HepG2 (cell line): Measurements from ENCODE around the gene FAT1. TPM values are rescaled to one million over a fixed set of nuclear protein-coding genes. Genes with fewer than 3 reads are reported as not detected.

Source experiments
- ARNT ChIP-seq: fragments of 450-650 bp; IDR thresholded peaks from 2 replicates; pipeline ENCODE4 v1.6.1; 2017
- DNMT3B ChIP-seq: conservative IDR thresholded peaks from 2 replicates; pipeline ENCODE4 v1.6.1; 2016; ENCODE audit warnings: missing biosample characterization, control low read depth
- EP300 ChIP-seq, 3 experiments: sonication (generic) in 1 of 3; formaldehyde crosslinking in 1 of 3; IDR thresholded peaks; 2 replicates each; pipeline versions ENCODE4 v1.5.1 to v1.6.1; 2011 to 2020; ENCODE audit warnings: low read depth in 2 of 3, low read length in 2 of 3, borderline replicate concordance in 1 of 3, improper control_type of control experiment in 1 of 3, mild to moderate bottlenecking in 1 of 3, missing genetic modification reagents in 1 of 3, moderate library complexity in 1 of 3
- IKZF4 ChIP-seq: sonication (generic); formaldehyde crosslinking; IDR thresholded peaks from 2 replicates; pipeline ENCODE4 v1.5.1; 2020; ENCODE audit warnings: borderline replicate concordance, mild to moderate bottlenecking, low read depth, missing genetic modification reagents; ENCODE audit errors: not compliant biosample characterization
- JARID2 ChIP-seq: sonication (generic); formaldehyde crosslinking; IDR thresholded peaks from 2 replicates; pipeline ENCODE4 v1.8.1; 2023; ENCODE audit warnings: missing genetic modification reagents, inconsistent platforms; ENCODE audit not compliant: insufficient replicate concordance
- KDM4B ChIP-seq: sonication (generic); formaldehyde crosslinking; IDR thresholded peaks from 2 replicates; pipeline ENCODE4 v1.4.0; 2020; ENCODE audit warnings: missing genetic modification reagents
- MTA3 ChIP-seq: sonication (generic); formaldehyde crosslinking; IDR thresholded peaks from 2 replicates; pipeline ENCODE4 v1.4.0; 2020; ENCODE audit warnings: missing genetic modification reagents
- NCOA1 ChIP-seq: sonication (generic); formaldehyde crosslinking; IDR thresholded peaks from 2 replicates; pipeline ENCODE4 v1.9.0; 2021; ENCODE audit warnings: missing genetic modification reagents
- NPAS2 ChIP-seq: sonication (generic); formaldehyde crosslinking; IDR thresholded peaks from 2 replicates; pipeline ENCODE4 v1.8.0; 2022; ENCODE audit warnings: mild to moderate bottlenecking, missing genetic modification reagents, borderline replicate concordance
- POLR2A ChIP-seq, 2 experiments: IDR thresholded peaks; 2 replicates each; pipeline ENCODE4 v1.6.1; 2011; ENCODE audit warnings: low read depth in 2 of 2, low read length in 2 of 2, mild to moderate bottlenecking in 1 of 2, moderate library complexity in 1 of 2; ENCODE audit not compliant: insufficient read depth in 1 of 2
- SRF ChIP-seq: IDR thresholded peaks from 2 replicates; pipeline ENCODE4 v1.6.1; 2011; ENCODE audit warnings: mild to moderate bottlenecking, low read depth, low read length, moderate library complexity
- TMF1 ChIP-seq: sonication (generic); formaldehyde crosslinking; IDR thresholded peaks from 2 replicates; pipeline ENCODE4 v1.8.1; 2022; ENCODE audit warnings: low read depth, missing genetic modification reagents
- XBP1 ChIP-seq: sonication (generic); formaldehyde crosslinking; IDR thresholded peaks from 2 replicates; pipeline ENCODE4 v1.5.0; 2020; ENCODE audit warnings: missing genetic modification reagents
- ZBTB49 ChIP-seq: sonication (generic); formaldehyde crosslinking; IDR thresholded peaks from 2 replicates; pipeline ENCODE4 v1.4.0; 2020; ENCODE audit warnings: missing genetic modification reagents, borderline replicate concordance
- ZBTB7B ChIP-seq: sonication (generic); formaldehyde crosslinking; IDR thresholded peaks from 2 replicates; pipeline ENCODE4 v1.4.0; 2020; ENCODE audit warnings: missing genetic modification reagents
- ZNF205 ChIP-seq: IDR thresholded peaks from 2 replicates; pipeline ENCODE4 v1.6.1; 2018; ENCODE audit warnings: missing biosample characterization, missing genetic modification reagents
- ZNF253 ChIP-seq: sonication (generic); formaldehyde crosslinking; IDR thresholded peaks from 2 replicates; pipeline ENCODE4 v1.8.0; 2022; ENCODE audit warnings: mild to moderate bottlenecking, missing genetic modification reagents, borderline replicate concordance
- ZNF510 ChIP-seq: sonication (generic); formaldehyde crosslinking; IDR thresholded peaks from 2 replicates; pipeline ENCODE4 v1.4.0; 2020; ENCODE audit warnings: low read depth, mild to moderate bottlenecking, missing genetic modification reagents
- ZNF543 ChIP-seq: sonication (generic); formaldehyde crosslinking; IDR thresholded peaks from 2 replicates; pipeline ENCODE4 v1.4.0; 2020; ENCODE audit warnings: mild to moderate bottlenecking, missing genetic modification reagents
- ZNF737 ChIP-seq: sonication (generic); formaldehyde crosslinking; IDR thresholded peaks from 2 replicates; pipeline ENCODE4 v1.5.0; 2020; ENCODE audit warnings: missing genetic modification reagents, mild to moderate bottlenecking, borderline replicate concordance
- ZNF839 ChIP-seq: sonication (generic); formaldehyde crosslinking; IDR thresholded peaks from 2 replicates; pipeline ENCODE4 v1.4.0; 2020; ENCODE audit warnings: missing genetic modification reagents, mild to moderate bottlenecking, borderline replicate concordance
- ZNF878 ChIP-seq: sonication (generic); formaldehyde crosslinking; IDR thresholded peaks from 2 replicates; pipeline ENCODE4 v1.8.1; 2023; ENCODE audit warnings: mild to moderate bottlenecking, missing genetic modification reagents, moderate library complexity
- polyA plus RNA-seq, 8 experiments: library from polyadenylated mRNA; depleted of rRNA in 3 of 8; stranded (reverse) in 7 of 8; unstranded in 1 of 8; fragments of >200 nt; fragmentation: Illumina TruSeq in 4 of 8; extraction: Trizol in 4 of 8; gene quantifications; 2 replicates each; pipeline versions ENCODE4 v1.2.1 to v1.2.3, GENCODE V29; 2011 to 2016; ENCODE audit warnings: low read depth in 4 of 8, missing spikeins in 1 of 8, mixed read lengths in 1 of 8; ENCODE audit not compliant: insufficient read depth in 1 of 8
- total RNA-seq, 5 experiments: library from RNA; depleted of rRNA; stranded (reverse); fragments of >200 nt; fragmentation: Illumina TruSeq; extraction: Trizol; gene quantifications; 2 replicates each; pipeline ENCODE4 v1.2.3, GENCODE V29; 2016; ENCODE audit warnings: low read depth in 1 of 5
- TF ChIP-seq, protein P1 (sequence below): IDR thresholded peaks from 2 replicates; pipeline ENCODE4 v1.6.1; 2016; ENCODE audit warnings: low read depth
- TF ChIP-seq, protein P2 (sequence below): sonication (generic); formaldehyde crosslinking; IDR thresholded peaks from 2 replicates; pipeline ENCODE4 v1.5.0; 2020; ENCODE audit warnings: missing genetic modification reagents

Gene FAT1
- total and polyA plus RNA-seq, 2 of the 13 experiments (the other 11 are each of a cell fraction or from before 2014, with no cell fraction given) = 185 to 216 TPM

GRCh38 chr4:186755550-186756519 is 32.2 kb upstream of the FAT1 start (continued):
- TF ChIP-seq TMF1 (CRISPR knock-in tag) (no peak), DNMT3B (CRISPR knock-in tag) (no peak), ZNF543 (CRISPR knock-in tag) (0 out of 2 replicates have a peak, but pooled peaks have one; percentile 50), KDM4B (CRISPR knock-in tag) (peak; percentile 69; the same call in 1 of the 2 replicates), NPAS2 (no peak), ZNF205 (CRISPR knock-in tag) (peak; percentile 84; the same call in 1 of the 2 replicates), MTA3 (CRISPR knock-in tag) (no peak), ZBTB7B (CRISPR knock-in tag) (peak; percentile 42; the same call in 1 of the 2 replicates), ARNT (no peak), ZNF737 (CRISPR knock-in tag) (no peak), IKZF4 (CRISPR knock-in tag) (no peak), ZBTB49 (CRISPR knock-in tag) (no peak), ZNF510 (0 out of 2 replicates have a peak, but pooled peaks have one; percentile 37), ZNF839 (CRISPR knock-in tag) (no peak), ZNF253 (CRISPR knock-in tag) (no peak), ZNF878 (CRISPR knock-in tag) (peak; percentile 71; the same call in 1 of the 2 replicates), XBP1 (no peak), NCOA1 (CRISPR knock-in tag) (0 out of 2 replicates have a peak, but pooled peaks have one; percentile 24), SRF (no peak), JARID2 (no peak), EP300 (IDR thresholded peaks at IDR 0.05; ENCODE audit: low read depth in 2 of 2, low read length in 2 of 2) (peak in 1 of 2 experiments; percentile 88; a peak in 2 of 4 replicates), EP300 (CRISPR knock-in tag; IDR thresholded peaks at IDR 0.05; ENCODE audit: borderline replicate concordance) (peak; percentile 59; the same call in 1 of the 2 replicates), POLR2A (IDR thresholded peaks at IDR 0.05; ENCODE audit: insufficient read depth in 1 of 2, low read depth in 2 of 2, low read length in 2 of 2) (peak in 1 of 2 experiments; percentile 37; a peak in 1 of 4 replicates)
- TF ChIP-seq, protein P1, sequence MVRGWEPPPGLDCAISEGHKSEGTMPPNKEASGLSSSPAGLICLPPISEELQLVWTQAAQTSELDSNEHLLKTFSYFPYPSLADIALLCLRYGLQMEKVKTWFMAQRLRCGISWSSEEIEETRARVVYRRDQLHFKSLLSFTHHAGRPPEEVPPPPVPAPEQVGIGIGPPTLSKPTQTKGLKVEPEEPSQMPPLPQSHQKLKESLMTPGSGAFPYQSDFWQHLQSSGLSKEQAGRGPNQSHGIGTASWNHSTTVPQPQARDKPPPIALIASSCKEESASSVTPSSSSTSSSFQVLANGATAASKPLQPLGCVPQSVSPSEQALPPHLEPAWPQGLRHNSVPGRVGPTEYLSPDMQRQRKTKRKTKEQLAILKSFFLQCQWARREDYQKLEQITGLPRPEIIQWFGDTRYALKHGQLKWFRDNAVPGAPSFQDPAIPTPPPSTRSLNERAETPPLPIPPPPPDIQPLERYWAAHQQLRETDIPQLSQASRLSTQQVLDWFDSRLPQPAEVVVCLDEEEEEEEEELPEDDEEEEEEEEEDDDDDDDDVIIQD (CRISPR knock-in tag) = peak; percentile 98
- TF ChIP-seq, protein P2, sequence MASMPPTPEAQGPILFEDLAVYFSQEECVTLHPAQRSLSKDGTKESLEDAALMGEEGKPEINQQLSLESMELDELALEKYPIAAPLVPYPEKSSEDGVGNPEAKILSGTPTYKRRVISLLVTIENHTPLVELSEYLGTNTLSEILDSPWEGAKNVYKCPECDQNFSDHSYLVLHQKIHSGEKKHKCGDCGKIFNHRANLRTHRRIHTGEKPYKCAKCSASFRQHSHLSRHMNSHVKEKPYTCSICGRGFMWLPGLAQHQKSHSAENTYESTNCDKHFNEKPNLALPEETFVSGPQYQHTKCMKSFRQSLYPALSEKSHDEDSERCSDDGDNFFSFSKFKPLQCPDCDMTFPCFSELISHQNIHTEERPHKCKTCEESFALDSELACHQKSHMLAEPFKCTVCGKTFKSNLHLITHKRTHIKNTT (CRISPR knock-in tag) = no peak
